GM12878 (cell line): ENCODE measurements around the gene OXCT1. TPM values are rescaled to one million over a fixed set of nuclear protein-coding genes. Genes with fewer than 3 reads are reported as not detected.
A peak's percentile ranks its signal among the peaks of the same experiment; 100 is the strongest.

ENCODE experiments used
- ATAC-seq: fragments of 200-7000 bp; cut with Tn5 transposase; 3 replicates; pipeline ENCODE4 v1.9.1; 2020; ENCODE audit warnings: mild to moderate bottlenecking, moderate library complexity
- BruUV-seq: library from RNA; stranded (reverse); fragments of 400-500 nt; replicated peaks from 2 replicates; lab custom pipeline; 2021; lab: Mats Ljungman, UMichigan
- CTCF ChIA-PET: fragments of 300-600 bp; sonication (Branson Sonifier 250); formaldehyde crosslinking; extraction: SDS; loops from one replicate; lab custom pipeline; 2021; ENCODE audit warnings: inconsistent platforms; lab: Yijun Ruan, JAX
- POLR2A ChIA-PET: fragments of 350-600 bp; formaldehyde crosslinking; extraction: SDS; loops from one replicate; lab custom pipeline; 2021; ENCODE audit warnings: inconsistent platforms; lab: Charles Lee
- RAD21 ChIA-PET: fragments of 300-600 bp; sonication (Branson Sonifier 250); formaldehyde crosslinking; loops from one replicate; lab custom pipeline; 2023; ENCODE audit warnings: antibody characterized with exemption; ENCODE audit not compliant: unreplicated experiment; lab: Charles Lee
- SMC1A ChIA-PET: fragments of 300-600 bp; sonication (Branson Sonifier 250); formaldehyde crosslinking; loops from one replicate; lab custom pipeline; 2023; ENCODE audit not compliant: unreplicated experiment, uncharacterized antibody; lab: Charles Lee
- DNase-seq: peaks from one replicate; pipeline ENCODE4 v3.0.0-alpha.2; 2011; ENCODE audit warnings: low read depth, low spot score
- FAIRE-seq: peaks from 3 replicates; lab custom pipeline; 2011; peaks lifted over from hg19 to GRCh38; lab: Jason Lieb, UNC
- H2AFZ ChIP-seq: 2 replicates; pipeline ENCODE4 v1.6.0; 2011; ENCODE audit warnings: low read depth, low read length, control low read depth; ENCODE audit not compliant: control insufficient read depth
- H3K27ac ChIP-seq: 2 replicates; pipeline ENCODE4 v1.5.1; 2011; ENCODE audit warnings: control low read depth; ENCODE audit not compliant: control insufficient read depth, insufficient read depth
- H3K27me3 ChIP-seq, 2 experiments: replicated peaks in 1 of 2; 2 replicates each; pipeline versions ENCODE4 v1.6.0 to v1.6.1; 2011; ENCODE audit warnings: low read length in 1 of 2; ENCODE audit not compliant: control insufficient read depth in 2 of 2, insufficient read depth in 2 of 2
- H3K36me3 ChIP-seq, 2 experiments: 2 replicates each; pipeline ENCODE4 v1.5.1; 2011; ENCODE audit warnings: low read length in 1 of 2; ENCODE audit not compliant: control insufficient read depth in 2 of 2, insufficient read depth in 2 of 2
- H3K4me1 ChIP-seq: 2 replicates; pipeline ENCODE4 v1.6.1; 2011; ENCODE audit warnings: mild to moderate bottlenecking, low read length, moderate library complexity, mixed read lengths; ENCODE audit not compliant: control insufficient read depth, insufficient read depth
- H3K4me2 ChIP-seq: 2 replicates; pipeline ENCODE4 v1.6.0; 2011; ENCODE audit warnings: control low read depth; ENCODE audit not compliant: control insufficient read depth, insufficient read depth
- H3K4me3 ChIP-seq: fragments of 200-600 bp; sonication (generic); 2 replicates; pipeline ENCODE4 v1.5.1; 2016
- H3K79me2 ChIP-seq: 2 replicates; pipeline ENCODE4 v1.6.0; 2011; ENCODE audit warnings: low read length; ENCODE audit not compliant: control insufficient read depth, insufficient read depth
- H3K9ac ChIP-seq: 2 replicates; pipeline ENCODE4 v1.8.0; 2011; ENCODE audit warnings: low read length, control low read depth, mixed read lengths; ENCODE audit not compliant: control insufficient read depth, insufficient read depth
- H3K9me3 ChIP-seq: replicated peaks from 3 replicates; pipeline ENCODE4 v1.5.1; 2011; ENCODE audit warnings: mild to moderate bottlenecking, low read length; ENCODE audit not compliant: control insufficient read depth, insufficient read depth
- H4K20me1 ChIP-seq: 2 replicates; pipeline ENCODE4 v1.6.0; 2011; ENCODE audit not compliant: control insufficient read depth, insufficient read depth
- ATF3 ChIP-seq: IDR thresholded peaks from 2 replicates; pipeline ENCODE4 v1.6.1; 2011; ENCODE audit warnings: low read depth, mild to moderate bottlenecking, low read length, moderate library complexity, borderline replicate concordance; ENCODE audit errors: extremely low read depth
- CTCF ChIP-seq, 3 experiments: IDR thresholded peaks in 2 of 3; conservative IDR thresholded peaks in 1 of 3; 2 replicates each; pipeline ENCODE4 v1.5.1; 2011; ENCODE audit warnings: low read depth in 3 of 3, low read length in 3 of 3, mild to moderate bottlenecking in 3 of 3, control low read depth in 2 of 3, moderate library complexity in 2 of 3, inconsistent platforms in 1 of 3, mixed read lengths in 1 of 3; ENCODE audit not compliant: control insufficient read depth in 2 of 3, insufficient read depth in 1 of 3; ENCODE audit errors: extremely low read depth in 1 of 3
- CUX1 ChIP-seq: IDR thresholded peaks from 2 replicates; pipeline ENCODE4 v1.6.1; 2012; ENCODE audit warnings: improper control_type of control experiment, low read depth, low read length; ENCODE audit not compliant: insufficient replicate concordance
- JUND ChIP-seq: IDR thresholded peaks from 2 replicates; pipeline ENCODE4 v1.6.1; 2012; ENCODE audit warnings: low read depth, mild to moderate bottlenecking, low read length, improper control_type of control experiment, moderate library complexity
- RAD21 ChIP-seq: IDR thresholded peaks from 2 replicates; pipeline ENCODE4 v1.6.1; 2011; ENCODE audit warnings: mild to moderate bottlenecking, low read depth, low read length, moderate library complexity; ENCODE audit not compliant: insufficient read depth
- RAD51 ChIP-seq: fragments of 450-650 bp; IDR thresholded peaks from 2 replicates; pipeline ENCODE4 v1.6.1; 2016; ENCODE audit warnings: moderate library complexity, mild to moderate bottlenecking, inconsistent platforms
- SMC3 ChIP-seq: IDR thresholded peaks from 2 replicates; pipeline ENCODE4 v1.6.1; 2011; ENCODE audit warnings: low read length, improper control_type of control experiment, borderline replicate concordance
- YY1 ChIP-seq: IDR thresholded peaks from 2 replicates; pipeline ENCODE4 v1.6.1; 2011; ENCODE audit warnings: low read depth, mild to moderate bottlenecking, low read length
- ZNF384 ChIP-seq: IDR thresholded peaks from 2 replicates; pipeline ENCODE4 v1.6.1; 2012; ENCODE audit warnings: low read depth, mild to moderate bottlenecking, low read length, improper control_type of control experiment, borderline replicate concordance
- WGBS: methylation state at CpG from one replicate; pipeline ENCODE4 v1.1.6; 2016; ENCODE audit warnings: low lambda C conversion rate; ENCODE audit not compliant: insufficient replicate concordance, insufficient coverage; ENCODE audit errors: missing lambda C conversion rate; 5-methylcytosine and 5-hydroxymethylcytosine counted together
- in situ Hi-C: fragments of 300-500 bp; cut with MboI; formaldehyde crosslinking; loops from 9 replicates; pipeline ENCODE4 v1.14.3; 2018; ENCODE audit warnings: mixed read lengths
- intact Hi-C: fragments of 100-400 bp; cut with micrococcal nuclease; formaldehyde crosslinking; loops from one replicate; pipeline ENCODE4 v1.14.2; 2022; ENCODE audit not compliant: unreplicated experiment
- polyA plus RNA-seq, 11 experiments: library from polyadenylated mRNA; depleted of rRNA in 4 of 11; unstranded in 6 of 11; stranded (reverse) in 5 of 11; fragments of >200 nt; fragmentation: Nextera tagmentation in 4 of 11; fragmentation: Illumina TruSeq in 1 of 11; extraction: Ambion mirVana in 4 of 11; extraction: Trizol in 1 of 11; gene quantifications; 1 replicate in 1 of 11; 2 replicates in 10 of 11; pipeline versions ENCODE4 v1.2.1 to v1.2.3, GENCODE V29; 2011 to 2016; ENCODE audit warnings: inconsistent platforms in 2 of 11, missing spikeins in 2 of 11, low read depth in 1 of 11
- total RNA-seq, 4 experiments: library from RNA; depleted of rRNA in 3 of 4; stranded (reverse); fragments of >200 nt in 3 of 4; fragmentation: Illumina TruSeq in 1 of 4; extraction: Trizol in 1 of 4; gene quantifications; 2 replicates each; pipeline versions ENCODE4 v1.2.1 to v1.2.3, GENCODE V29; 2013 to 2021

The OXCT1 gene
- total and polyA plus RNA-seq, 10 of the 15 experiments (the other 5 are each of a cell fraction or from before 2014, with no cell fraction given) = 46.9 to 103 (median 70.5) TPM

- no peak overlapping the region for H3K4me3 ChIP-seq
- no peaks in the 10 kb centered on the region for H3K27me3 ChIP-seq
- H3K27ac ChIP-seq = no peak overlapping the region; the same call in 1 of the 2 replicates
- H3K4me2 ChIP-seq = no peak overlapping the region
- intact Hi-C loops (loop anchor here (1.0 to 5.0 kb wide), 5 partner anchors 86 to 941 kb away; no protein-coding TSS in a partner anchor), in situ Hi-C loops (loop anchor here (5.0 to 25.0 kb wide), 2 partner anchors 146 to 556 kb away; no protein-coding TSS in a partner anchor)
- H3K36me3 ChIP-seq = peaks cover 6 to 15% of the 10 kb centered on the region in 2 experiments
- POLR2A ChIA-PET = interaction anchor here (1.2 kb wide), 1 partner anchor 34 kb away, joined by 5 read pairs; no protein-coding TSS in a partner anchor
- FAIRE-seq (peak; percentile 27), ATAC-seq (peak; percentile 89), DNase-seq (no peak)
- no TSS peak for BruUV-seq
- RAD21 ChIA-PET = interaction anchor here (0.6 to 5.4 kb wide), 18 partner anchors 9 to 1046 kb away, joined by 3 to 46 read pairs (median 6); no protein-coding TSS in a partner anchor
- H2AFZ ChIP-seq = no peak overlapping the region
- CTCF ChIA-PET = interaction anchor here (0.6 to 6.4 kb wide), 40 partner anchors 9 to 1785 kb away, joined by 3 to 74 read pairs (median 4); partner anchors contain the start of gene RIMOC1
- H3K9ac ChIP-seq = no peak overlapping the region
- no peaks in the 10 kb centered on the region for H3K9me3 ChIP-seq
- SMC1A ChIA-PET = interaction anchor here (0.6 to 5.7 kb wide), 36 partner anchors 9 to 989 kb away, joined by 3 to 57 read pairs (median 4); no protein-coding TSS in a partner anchor
- 37% methylated on average over 6 of the region's 6 CpGs for WGBS
- peaks cover 11% of the 10 kb centered on the region for H3K4me1 ChIP-seq
- TF ChIP-seq ATF3 (no peak), CTCF (IDR thresholded peaks at IDR 0.05 in 2 of 3, conservative IDR thresholded peaks at IDR 0.05 in 1 of 3; ENCODE audit: control insufficient read depth in 2 of 3, extremely low read depth in 1 of 3, insufficient read depth in 1 of 3, low read depth in 3 of 3, low read length in 3 of 3) (peak; percentile 68 to 83 (median 73)), YY1 (peak; percentile 94), CUX1 (peak; percentile 38), ZNF384 (no peak), RAD51 (0 out of 2 replicates have a peak, but pooled peaks have one; percentile 10), JUND (no peak), SMC3 (peak; percentile 94), RAD21 (peak; percentile 94)
- H3K79me2 ChIP-seq = no peaks in the 10 kb centered on the region
- H4K20me1 ChIP-seq = no peaks in the 10 kb centered on the region
Measured at GRCh38 chr5:41843456-41844370, 26.5 kb downstream of the OXCT1 start.
